ENCODE results near the gene ECHS1.

DNA sequence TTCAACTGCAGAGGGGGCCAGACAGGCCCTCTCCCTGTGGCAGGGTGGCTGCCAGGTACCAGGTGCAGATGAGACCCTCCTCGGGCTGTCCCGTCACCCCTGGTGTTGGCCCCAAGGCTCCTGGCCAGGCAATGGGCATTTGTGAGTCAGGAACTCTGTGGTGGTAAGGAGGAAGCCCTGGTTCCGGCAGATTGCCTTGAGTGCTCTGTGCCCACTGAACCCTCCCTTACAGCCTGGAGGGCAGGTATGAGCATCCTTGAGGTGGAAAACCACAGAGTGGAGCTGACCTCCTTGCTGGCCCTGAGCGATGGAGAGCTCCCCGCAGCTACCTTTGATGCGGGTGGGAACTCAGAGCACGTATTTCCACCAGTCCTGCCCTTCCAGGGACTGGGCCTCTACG is 7.9 kb upstream of the ECHS1 start:
- TF ChIP-seq POLR2A (IDR thresholded peaks at IDR 0.05), result no peak
- TF ChIP-seq, protein P1, sequence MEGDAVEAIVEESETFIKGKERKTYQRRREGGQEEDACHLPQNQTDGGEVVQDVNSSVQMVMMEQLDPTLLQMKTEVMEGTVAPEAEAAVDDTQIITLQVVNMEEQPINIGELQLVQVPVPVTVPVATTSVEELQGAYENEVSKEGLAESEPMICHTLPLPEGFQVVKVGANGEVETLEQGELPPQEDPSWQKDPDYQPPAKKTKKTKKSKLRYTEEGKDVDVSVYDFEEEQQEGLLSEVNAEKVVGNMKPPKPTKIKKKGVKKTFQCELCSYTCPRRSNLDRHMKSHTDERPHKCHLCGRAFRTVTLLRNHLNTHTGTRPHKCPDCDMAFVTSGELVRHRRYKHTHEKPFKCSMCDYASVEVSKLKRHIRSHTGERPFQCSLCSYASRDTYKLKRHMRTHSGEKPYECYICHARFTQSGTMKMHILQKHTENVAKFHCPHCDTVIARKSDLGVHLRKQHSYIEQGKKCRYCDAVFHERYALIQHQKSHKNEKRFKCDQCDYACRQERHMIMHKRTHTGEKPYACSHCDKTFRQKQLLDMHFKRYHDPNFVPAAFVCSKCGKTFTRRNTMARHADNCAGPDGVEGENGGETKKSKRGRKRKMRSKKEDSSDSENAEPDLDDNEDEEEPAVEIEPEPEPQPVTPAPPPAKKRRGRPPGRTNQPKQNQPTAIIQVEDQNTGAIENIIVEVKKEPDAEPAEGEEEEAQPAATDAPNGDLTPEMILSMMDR (IDR thresholded peaks at IDR 0.05), result no peak
